Right lobe of liver (tissue), 6 donors: ENCODE data around the gene RCOR3. TPM values are rescaled to one million over a fixed set of nuclear protein-coding genes. Genes with fewer than 3 reads are reported as not detected.
"Not testable (repeated sequence)": the region's sequence is repeated elsewhere in the genome, so short reads cannot be mapped to it uniquely, and the experiment has no call there.

Experiments used
- ATAC-seq, 4 donors: fragments of 200-7000 bp; cut with Tn5 transposase; one replicate each; pipeline ENCODE4 v1.9.1; 2020; ENCODE audit warnings: mild to moderate bottlenecking in 4 of 4, moderate library complexity in 4 of 4
- DNase-seq, 3 donors: peaks; one replicate each; pipeline ENCODE4 v3.0.0-alpha.2; 2020
- H3K27ac ChIP-seq, 3 donors: fragments of 200-600 bp; one replicate each; pipeline ENCODE4 v1.8.0; 2022
- H3K27me3 ChIP-seq, 2 donors: fragments of 200-600 bp; one replicate each; pipeline ENCODE4 v1.8.0; 2022
- H3K36me3 ChIP-seq, 4 donors: fragments of 200-600 bp; sonication (generic) in 1 of 4; one replicate each; pipeline versions ENCODE4 v1.5.1 to v1.8.0; 2017 to 2022; ENCODE audit warnings: control low read depth in 1 of 4
- H3K4me1 ChIP-seq, 4 donors: fragments of 200-600 bp; sonication (generic) in 1 of 4; one replicate each; pipeline versions ENCODE4 v1.5.1 to v1.8.0; 2017 to 2022; ENCODE audit warnings: control low read depth in 1 of 4
- H3K4me3 ChIP-seq, 3 donors: fragments of 200-600 bp; one replicate each; pipeline ENCODE4 v1.8.0; 2022
- H3K9me3 ChIP-seq, 4 donors: fragments of 200-600 bp; sonication (generic) in 1 of 4; one replicate each; pipeline versions ENCODE4 v1.5.1 to v1.8.0; 2017 to 2022; ENCODE audit warnings: control low read depth in 1 of 4
- CTCF ChIP-seq, 4 donors: fragments of 200-600 bp in 3 of 4; fragments of 450-650 bp in 1 of 4; IDR thresholded peaks; one replicate each; pipeline versions ENCODE4 v1.5.1 to v1.8.0; 2016 to 2022; ENCODE audit warnings: antibody characterized with exemption in 4 of 4, mild to moderate bottlenecking in 2 of 4
- POLR2A ChIP-seq: fragments of 450-650 bp; IDR thresholded peaks from one replicate; pipeline ENCODE4 v1.6.1; 2017; ENCODE audit warnings: antibody characterized with exemption, mild to moderate bottlenecking
- WGBS: methylation state at CpG from one replicate; pipeline ENCODE4 v1.1.6; 2018; ENCODE audit warnings: low coverage, low lambda C conversion rate; ENCODE audit not compliant: insufficient coverage; ENCODE audit errors: missing lambda C conversion rate; 5-methylcytosine and 5-hydroxymethylcytosine counted together
- intact Hi-C, 2 donors: fragments of 100-400 bp; cut with DNase I; formaldehyde crosslinking; loops; one replicate each; pipeline versions ENCODE4 v1.11.2 to v1.14.1; 2022
- total RNA-seq, 6 experiments: library from RNA; depleted of rRNA in 2 of 6; stranded (reverse); fragments of >200 nt in 2 of 6; fragmentation: NEBNext Ultra II Directional in 3 of 6; extraction: Animal tissue kit (Norgen Biotek cat#: 25700) in 3 of 6; gene quantifications; one replicate each; pipeline versions ENCODE4 v1.1.0 to v1.2.4, GENCODE V29; 2016 to 2023
- donor health status: DM: no; HTN: yes; CAD: no.
- donor health status: DM: no; HTN: no; CAD: no.
- donor health status: DM: no; HTN: no; CAD: no.
- donor health status: DM: no; HTN: yes; CAD: no.
- donor health status: DM: no; HTN: yes; CAD: no.

RCOR3 gene
- total RNA-seq, 6 experiments from 2014 or later: 13.0 to 24.6 (median 17.7) TPM

DNA sequence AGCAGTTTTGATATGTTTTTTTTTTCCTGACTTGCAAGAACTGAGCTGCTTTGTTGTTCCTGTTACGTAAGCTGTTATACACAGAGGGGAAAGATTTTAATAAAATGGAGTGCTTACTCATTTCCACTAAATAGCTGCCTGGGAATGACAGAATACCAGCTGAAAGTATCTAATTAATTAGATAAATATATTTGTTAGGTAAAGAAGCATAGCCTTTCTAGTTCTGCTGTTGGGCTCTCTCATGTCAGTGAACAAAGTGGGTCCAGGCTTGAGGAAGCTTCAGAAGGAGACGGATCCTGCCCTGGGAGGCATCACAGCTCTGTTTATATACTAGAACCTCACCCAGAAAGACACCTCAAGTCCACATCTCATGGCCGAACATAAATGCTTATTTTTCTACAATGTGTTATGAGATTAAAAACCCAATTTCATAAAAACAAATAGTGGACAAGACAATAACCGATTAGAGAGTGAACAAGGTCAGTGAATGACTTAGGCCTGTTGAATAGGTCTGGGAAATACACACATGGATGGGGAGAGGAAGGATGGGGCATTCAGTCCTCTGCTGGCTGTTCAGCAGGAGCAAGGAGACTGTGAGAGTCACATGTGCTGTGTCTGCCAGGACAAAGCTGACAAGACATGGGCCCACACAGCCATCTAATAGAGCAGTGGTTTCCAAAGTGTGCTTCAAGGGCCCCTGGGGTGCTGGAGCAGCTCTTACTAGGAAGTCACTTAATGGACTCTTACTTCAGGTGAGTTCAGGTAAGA lies 88.1 kb downstream of the RCOR3 start:
- H3K9me3 ChIP-seq: no peaks in the 10 kb centered on the region
- no peak overlapping the region for H3K27ac ChIP-seq
- 64% methylated on average over 4 of the region's 4 CpGs for WGBS
- no peaks in the 10 kb centered on the region for H3K4me1 ChIP-seq
- ATAC-seq: no peak
- H3K36me3 ChIP-seq: no peaks in the 10 kb centered on the region
- intact Hi-C loops: no loop called here
- TF ChIP-seq CTCF (IDR thresholded peaks at IDR 0.05): no peak
- H3K4me3 ChIP-seq: no peak overlapping the region
- H3K27me3 ChIP-seq: no peaks in the 10 kb centered on the region
- DNase-seq: no peak

- DNase-seq (no peak), ATAC-seq (no peak)
- no peaks in the 10 kb centered on the region for H3K36me3 ChIP-seq
- no peaks in the 10 kb centered on the region for H3K9me3 ChIP-seq
- no peak for TF ChIP-seq POLR2A
- TF ChIP-seq CTCF (IDR thresholded peaks at IDR 0.05): no peak
- H3K4me1 ChIP-seq: no peaks in the 10 kb centered on the region
- no peak overlapping the region for H3K4me3 ChIP-seq
- no peak overlapping the region for H3K27ac ChIP-seq
- intact Hi-C loops: no loop called here
- no peaks in the 10 kb centered on the region for H3K27me3 ChIP-seq
These were observed 89.4 kb downstream of the RCOR3 start for GRCh38 chr1:211348547-211348946.

DNA sequence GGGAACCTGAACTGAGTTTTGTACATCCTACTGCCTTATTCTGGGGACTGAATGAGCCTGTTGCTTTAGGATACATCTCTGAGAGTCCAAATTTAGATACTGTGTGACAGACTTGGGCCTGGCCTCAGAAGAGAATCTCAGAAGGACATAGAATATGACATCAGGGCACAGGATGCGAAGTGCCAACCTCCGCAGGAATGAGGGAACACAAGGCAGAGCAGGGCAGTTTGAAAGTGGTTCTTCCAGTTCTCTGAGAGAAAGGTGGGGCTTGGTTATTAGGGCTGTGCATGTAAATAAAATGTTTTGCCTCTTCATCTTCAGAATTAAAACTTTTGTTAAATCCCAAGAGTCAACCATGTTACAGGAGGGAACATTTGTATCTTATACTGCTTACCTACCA lies 90.6 kb downstream of the RCOR3 start:
- DNase-seq: no peak
- ATAC-seq: no peak
- Histone ChIP-seq H3K4me3 (no peak overlapping the region), H3K27ac (no peak overlapping the region), H3K36me3 (no peaks in the 10 kb centered on the region), H3K27me3 (no peaks in the 10 kb centered on the region), H3K4me1 (no peaks in the 10 kb centered on the region), H3K9me3 (no peaks in the 10 kb centered on the region)
- no peak for TF ChIP-seq POLR2A
- 80% methylated on average over 1 of the region's 2 CpGs for WGBS
- intact Hi-C loops: no loop called here

- DNase-seq, H3K9me3 ChIP-seq, ATAC-seq, intact Hi-C loops, H3K4me3 ChIP-seq, H3K4me1 ChIP-seq, H3K36me3 ChIP-seq, H3K27ac ChIP-seq, H3K27me3 ChIP-seq: not testable (repeated sequence)
- WGBS: 100% methylated on average over 2 of the region's 3 CpGs
These were observed 92.9 kb downstream of the RCOR3 start for GRCh38 chr1:211352055-211352454.

- intact Hi-C loops: no loop called here
- WGBS: 82% methylated on average over 2 of the region's 2 CpGs
- Histone ChIP-seq H3K36me3 (no peaks in the 10 kb centered on the region), H3K27me3 (no peaks in the 10 kb centered on the region), H3K4me3 (no peak overlapping the region), H3K27ac (no peak overlapping the region), H3K4me1 (no peaks in the 10 kb centered on the region), H3K9me3 (no peaks in the 10 kb centered on the region)
- ATAC-seq (no peak), DNase-seq (no peak)
- TF ChIP-seq POLR2A (no peak), CTCF (IDR thresholded peaks at IDR 0.05) (no peak)
These were observed 93.3 kb downstream of the RCOR3 start for GRCh38 chr1:211352465-211352864.
